Sigmoid colon (tissue), 7 donors: ENCODE measurements around the gene SLC15A1. TPM values are rescaled to one million over a fixed set of nuclear protein-coding genes. Genes with fewer than 3 reads are reported as not detected.

Source experiments
- DNase-seq: peaks from one replicate; pipeline ENCODE4 v3.0.0-alpha.2; 2019
- H3K27ac ChIP-seq, 4 donors: fragments of 200-600 bp; sonication (generic); one replicate each; pipeline ENCODE4 v1.5.1; 2016 to 2019; ENCODE audit warnings: mild to moderate bottlenecking in 1 of 4
- H3K27me3 ChIP-seq, 3 donors: fragments of 200-600 bp; sonication (generic); one replicate each; pipeline ENCODE4 v1.5.1; 2019; ENCODE audit warnings: mild to moderate bottlenecking in 1 of 3
- H3K36me3 ChIP-seq, 4 donors: fragments of 200-600 bp; sonication (generic); one replicate each; pipeline ENCODE4 v1.5.1; 2016 to 2019
- H3K4me1 ChIP-seq, 4 donors: fragments of 200-600 bp; sonication (generic); one replicate each; pipeline ENCODE4 v1.5.1; 2017 to 2019
- H3K4me3 ChIP-seq, 4 donors: fragments of 200-600 bp; sonication (generic); one replicate each; pipeline ENCODE4 v1.5.1; 2017 to 2019; ENCODE audit warnings: mild to moderate bottlenecking in 2 of 4, moderate library complexity in 1 of 4
- H3K9me3 ChIP-seq, 4 donors: fragments of 200-600 bp in 3 of 4; sonication (generic) in 3 of 4; one replicate each; pipeline versions ENCODE4 v1.5.1 to v1.6.1; 2013 to 2019
- CTCF ChIP-seq, 4 experiments: fragments of 450-650 bp in 3 of 4; fragments of 200-600 bp in 1 of 4; IDR thresholded peaks; one replicate each; pipeline ENCODE4 v1.5.1; 2016 to 2019; ENCODE audit warnings: antibody characterized with exemption in 4 of 4, mild to moderate bottlenecking in 3 of 4, moderate library complexity in 2 of 4
- EP300 ChIP-seq, 4 donors: sonication (generic); formaldehyde crosslinking; IDR thresholded peaks; one replicate each; pipeline ENCODE4 v1.6.1; 2017; ENCODE audit warnings: antibody characterized with exemption in 4 of 4
- POLR2A ChIP-seq, 2 donors: fragments of 450-650 bp; IDR thresholded peaks; one replicate each; pipeline ENCODE4 v1.6.1; 2016; ENCODE audit warnings: antibody characterized with exemption in 2 of 2, mild to moderate bottlenecking in 2 of 2, moderate library complexity in 2 of 2
- POLR2AphosphoS5 ChIP-seq, 4 donors: sonication (generic); formaldehyde crosslinking; IDR thresholded peaks; one replicate each; pipeline ENCODE4 v1.6.1; 2017; ENCODE audit warnings: antibody characterized with exemption in 4 of 4
- WGBS, 2 donors: extraction: QIAGEN DNeasy Blood & Tissue Kit; methylation state at CpG; one replicate each; pipeline ENCODE4 v1.1.7; 2013; 5-methylcytosine and 5-hydroxymethylcytosine counted together
- intact Hi-C: fragments of 100-400 bp; cut with DNase I; formaldehyde crosslinking; loops from one replicate; pipeline ENCODE4 v1.15.1; 2023
- polyA plus RNA-seq, 3 donors: library from polyadenylated mRNA; stranded (reverse); fragments of 200-250 nt; gene quantifications; one replicate each; pipeline ENCODE4 v1.2.3, GENCODE V29; 2013
- total RNA-seq, 4 donors: library from RNA; depleted of rRNA; stranded (reverse); fragments of >200 nt; gene quantifications; one replicate each; pipeline ENCODE4 v1.1.0, GENCODE V29; 2016
- donor health status: healthy with polysubstance abuse.
- donor health status: Bipolar disorder and iron deficiency.
- donor health status: healthy.

The SLC15A1 gene
- total and polyA plus RNA-seq, 7 donors: under 0.01 to 11.1 (median 2.1) TPM; not detected in 2

- intact Hi-C loops: no loop called here
- DNase-seq: no peak
- TF ChIP-seq EP300 (IDR thresholded peaks at IDR 0.05): no peak
- TF ChIP-seq CTCF (IDR thresholded peaks at IDR 0.05): no peak
- TF ChIP-seq POLR2A (IDR thresholded peaks at IDR 0.05): no peak
- TF ChIP-seq POLR2AphosphoS5 (IDR thresholded peaks at IDR 0.05): no peak
- Histone ChIP-seq H3K27ac (no peak overlapping the region), H3K4me1 (no peaks in the 10 kb centered on the region), H3K9me3 (peaks cover 0 to 5% (median 0%) of the 10 kb centered on the region in 4 donors), H3K36me3 (no peaks in the 10 kb centered on the region), H3K4me3 (no peak overlapping the region), H3K27me3 (no peaks in the 10 kb centered on the region)
- WGBS, 2 donors: 62 to 77% methylated on average over 2 of the region's 2 CpGs
Measured at GRCh38 chr13:98743377-98743776, 9.1 kb downstream of the SLC15A1 start.

- peaks cover 0 to 5% (median under 1%) of the 10 kb centered on the region in 4 donors for H3K9me3 ChIP-seq
- no peak overlapping the region for H3K4me3 ChIP-seq
- WGBS, 2 donors: 88 to 92% methylated on average over 5 of the region's 5 CpGs
- no peak for DNase-seq
- no peaks in the 10 kb centered on the region for H3K27me3 ChIP-seq
- no peak for TF ChIP-seq EP300 (IDR thresholded peaks at IDR 0.05)
- TF ChIP-seq POLR2AphosphoS5 (IDR thresholded peaks at IDR 0.05): no peak
- TF ChIP-seq POLR2A (IDR thresholded peaks at IDR 0.05): no peak
- no peak for TF ChIP-seq CTCF (IDR thresholded peaks at IDR 0.05)
- H3K4me1 ChIP-seq: no peaks in the 10 kb centered on the region
- no peak overlapping the region for H3K27ac ChIP-seq
- intact Hi-C loops: no loop called here
- no peaks in the 10 kb centered on the region for H3K36me3 ChIP-seq
Measured at GRCh38 chr13:98742961-98743360, 9.5 kb downstream of the SLC15A1 start.

GRCh38 chr13:98741741-98742435, 10.6 kb downstream of the SLC15A1 start:
- 87 to 90% methylated on average over 14 of the region's 14 CpGs for WGBS, 2 donors
- intact Hi-C loops: no loop called here
- Histone ChIP-seq H3K4me1 (no peaks in the 10 kb centered on the region), H3K27me3 (no peaks in the 10 kb centered on the region), H3K36me3 (no peaks in the 10 kb centered on the region), H3K4me3 (no peak overlapping the region), H3K27ac (no peak overlapping the region), H3K9me3 (peaks cover 0 to 5% (median under 1%) of the 10 kb centered on the region in 4 donors)
- DNase-seq: no peak
- TF ChIP-seq POLR2A (IDR thresholded peaks at IDR 0.05): no peak
- TF ChIP-seq CTCF (IDR thresholded peaks at IDR 0.05): no peak
- no peak for TF ChIP-seq POLR2AphosphoS5 (IDR thresholded peaks at IDR 0.05)
- no peak for TF ChIP-seq EP300 (IDR thresholded peaks at IDR 0.05)

- no peak for TF ChIP-seq POLR2AphosphoS5 (IDR thresholded peaks at IDR 0.05)
- no peak for TF ChIP-seq POLR2A (IDR thresholded peaks at IDR 0.05)
- TF ChIP-seq EP300 (IDR thresholded peaks at IDR 0.05): no peak
- no peak for TF ChIP-seq CTCF (IDR thresholded peaks at IDR 0.05)
- H3K27ac ChIP-seq: no peak overlapping the region
- H3K36me3 ChIP-seq: no peaks in the 10 kb centered on the region
- H3K27me3 ChIP-seq: no peaks in the 10 kb centered on the region
- no peak overlapping the region for H3K4me3 ChIP-seq
- H3K4me1 ChIP-seq: no peaks in the 10 kb centered on the region
- peaks cover 0 to 5% (median under 1%) of the 10 kb centered on the region in 4 donors for H3K9me3 ChIP-seq
- no peak for DNase-seq
- WGBS, 2 donors: 92% methylated on average over 8 of the region's 8 CpGs
- intact Hi-C loops: no loop called here
Measured at GRCh38 chr13:98740131-98740530, 12.3 kb downstream of the SLC15A1 start.
